HEK293 (cell line): ENCODE measurements around the gene RCOR2.

Experiments
- TCF7L2 ChIP-seq: IDR thresholded peaks from 2 replicates; pipeline ENCODE4 v1.6.1; 2011; ENCODE audit warnings: low read depth, mild to moderate bottlenecking, inconsistent platforms, low read length, moderate library complexity, borderline replicate concordance
- ZFHX2 ChIP-seq: fragments of 450-650 bp; formaldehyde crosslinking; conservative IDR thresholded peaks from 2 replicates; pipeline ENCODE4 v1.5.1; 2016; ENCODE audit warnings: missing biosample characterization, missing genetic modification characterization
- ZNF169 ChIP-seq: fragments of 450-650 bp; formaldehyde crosslinking; IDR thresholded peaks from 2 replicates; pipeline ENCODE4 v1.5.1; 2016; ENCODE audit warnings: missing biosample characterization, missing genetic modification characterization
- ZNF23 ChIP-seq: fragments of 450-650 bp; formaldehyde crosslinking; IDR thresholded peaks from 2 replicates; pipeline ENCODE4 v1.5.1; 2016; ENCODE audit warnings: missing biosample characterization, missing genetic modification characterization, borderline replicate concordance
- ZNF274 ChIP-seq, 2 experiments: fragments of 200-500 bp in 1 of 2; fragments of 450-650 bp in 1 of 2; sonication (Bioruptor generic) in 1 of 2; formaldehyde crosslinking in 1 of 2; IDR thresholded peaks; 2 replicates each; pipeline versions ENCODE4 v1.5.1 to v1.6.1; 2014 to 2016; ENCODE audit warnings: borderline replicate concordance in 1 of 2, inconsistent platforms in 1 of 2, low read length in 1 of 2, missing biosample characterization in 1 of 2, missing genetic modification characterization in 1 of 2
- ZNF394 ChIP-seq: fragments of 450-650 bp; formaldehyde crosslinking; IDR thresholded peaks from 2 replicates; pipeline ENCODE4 v1.5.1; 2016; ENCODE audit warnings: missing biosample characterization, missing genetic modification characterization, mild to moderate bottlenecking, moderate library complexity, borderline replicate concordance
- ZNF768 ChIP-seq: fragments of 450-650 bp; formaldehyde crosslinking; IDR thresholded peaks from 2 replicates; pipeline ENCODE4 v1.5.1; 2018; ENCODE audit warnings: missing biosample characterization, mild to moderate bottlenecking, missing genetic modification characterization
- TF ChIP-seq, protein P1 (sequence below): fragments of 450-650 bp; formaldehyde crosslinking; conservative IDR thresholded peaks from 2 replicates; pipeline ENCODE4 v1.5.1; 2016; ENCODE audit warnings: low read depth, missing biosample characterization, missing genetic modification characterization
- TF ChIP-seq, protein P2 (sequence below): fragments of 450-650 bp; IDR thresholded peaks from 2 replicates; pipeline ENCODE4 v1.5.1; 2018; ENCODE audit warnings: missing biosample characterization, missing genetic modification characterization
- TF ChIP-seq, protein P3 (sequence below): fragments of 450-650 bp; formaldehyde crosslinking; IDR thresholded peaks from 2 replicates; pipeline ENCODE4 v1.5.1; 2016; ENCODE audit warnings: missing biosample characterization, missing genetic modification characterization
- TF ChIP-seq, protein P4 (sequence below): fragments of 450-650 bp; formaldehyde crosslinking; IDR thresholded peaks from 2 replicates; pipeline ENCODE4 v1.5.1; 2016; ENCODE audit warnings: missing biosample characterization, missing genetic modification characterization
- TF ChIP-seq, protein P5 (sequence below): fragments of 450-650 bp; formaldehyde crosslinking; IDR thresholded peaks from 2 replicates; pipeline ENCODE4 v1.5.1; 2016; ENCODE audit warnings: missing biosample characterization, missing genetic modification characterization
- TF ChIP-seq, protein P6 (sequence below): fragments of 450-650 bp; formaldehyde crosslinking; IDR thresholded peaks from 2 replicates; pipeline ENCODE4 v1.5.1; 2016; ENCODE audit warnings: missing biosample characterization, missing genetic modification characterization
- TF ChIP-seq, protein P7 (sequence below): fragments of 450-650 bp; formaldehyde crosslinking; IDR thresholded peaks from 2 replicates; pipeline ENCODE4 v1.5.1; 2017; ENCODE audit warnings: missing biosample characterization, missing genetic modification characterization

DNA sequence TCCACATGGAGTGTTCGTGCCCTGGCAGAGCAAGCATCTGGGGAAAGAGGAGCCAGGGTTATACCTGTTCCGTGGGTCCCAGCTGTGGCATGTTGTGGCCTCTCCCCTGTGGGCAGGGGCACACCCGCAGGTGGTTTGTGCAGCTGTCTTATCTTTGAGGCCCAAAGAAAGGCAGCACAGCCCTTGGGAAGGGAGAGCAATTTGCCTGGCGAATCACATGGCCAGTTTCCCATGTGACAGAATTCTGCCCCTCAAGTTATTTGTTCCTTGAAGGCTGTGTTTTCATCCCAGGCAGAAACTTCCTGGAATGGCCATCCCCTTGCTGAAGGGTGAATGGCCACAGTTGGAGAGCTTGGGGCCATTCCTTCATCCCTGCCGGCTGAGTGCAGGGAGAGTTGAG is 41.0 kb upstream of the RCOR2 start:
- no peak for TF ChIP-seq ZFHX2
- TF ChIP-seq, protein P1, sequence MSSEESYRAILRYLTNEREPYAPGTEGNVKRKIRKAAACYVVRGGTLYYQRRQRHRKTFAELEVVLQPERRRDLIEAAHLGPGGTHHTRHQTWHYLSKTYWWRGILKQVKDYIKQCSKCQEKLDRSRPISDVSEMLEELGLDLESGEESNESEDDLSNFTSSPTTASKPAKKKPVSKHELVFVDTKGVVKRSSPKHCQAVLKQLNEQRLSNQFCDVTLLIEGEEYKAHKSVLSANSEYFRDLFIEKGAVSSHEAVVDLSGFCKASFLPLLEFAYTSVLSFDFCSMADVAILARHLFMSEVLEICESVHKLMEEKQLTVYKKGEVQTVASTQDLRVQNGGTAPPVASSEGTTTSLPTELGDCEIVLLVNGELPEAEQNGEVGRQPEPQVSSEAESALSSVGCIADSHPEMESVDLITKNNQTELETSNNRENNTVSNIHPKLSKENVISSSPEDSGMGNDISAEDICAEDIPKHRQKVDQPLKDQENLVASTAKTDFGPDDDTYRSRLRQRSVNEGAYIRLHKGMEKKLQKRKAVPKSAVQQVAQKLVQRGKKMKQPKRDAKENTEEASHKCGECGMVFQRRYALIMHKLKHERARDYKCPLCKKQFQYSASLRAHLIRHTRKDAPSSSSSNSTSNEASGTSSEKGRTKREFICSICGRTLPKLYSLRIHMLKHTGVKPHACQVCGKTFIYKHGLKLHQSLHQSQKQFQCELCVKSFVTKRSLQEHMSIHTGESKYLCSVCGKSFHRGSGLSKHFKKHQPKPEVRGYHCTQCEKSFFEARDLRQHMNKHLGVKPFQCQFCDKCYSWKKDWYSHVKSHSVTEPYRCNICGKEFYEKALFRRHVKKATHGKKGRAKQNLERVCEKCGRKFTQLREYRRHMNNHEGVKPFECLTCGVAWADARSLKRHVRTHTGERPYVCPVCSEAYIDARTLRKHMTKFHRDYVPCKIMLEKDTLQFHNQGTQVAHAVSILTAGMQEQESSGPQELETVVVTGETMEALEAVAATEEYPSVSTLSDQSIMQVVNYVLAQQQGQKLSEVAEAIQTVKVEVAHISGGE (tag by site-specific recombination): no peak
- TF ChIP-seq, protein P2, sequence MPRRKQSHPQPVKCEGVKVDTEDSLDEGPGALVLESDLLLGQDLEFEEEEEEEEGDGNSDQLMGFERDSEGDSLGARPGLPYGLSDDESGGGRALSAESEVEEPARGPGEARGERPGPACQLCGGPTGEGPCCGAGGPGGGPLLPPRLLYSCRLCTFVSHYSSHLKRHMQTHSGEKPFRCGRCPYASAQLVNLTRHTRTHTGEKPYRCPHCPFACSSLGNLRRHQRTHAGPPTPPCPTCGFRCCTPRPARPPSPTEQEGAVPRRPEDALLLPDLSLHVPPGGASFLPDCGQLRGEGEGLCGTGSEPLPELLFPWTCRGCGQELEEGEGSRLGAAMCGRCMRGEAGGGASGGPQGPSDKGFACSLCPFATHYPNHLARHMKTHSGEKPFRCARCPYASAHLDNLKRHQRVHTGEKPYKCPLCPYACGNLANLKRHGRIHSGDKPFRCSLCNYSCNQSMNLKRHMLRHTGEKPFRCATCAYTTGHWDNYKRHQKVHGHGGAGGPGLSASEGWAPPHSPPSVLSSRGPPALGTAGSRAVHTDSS (tag by site-specific recombination): no peak
- TF ChIP-seq, protein P3, sequence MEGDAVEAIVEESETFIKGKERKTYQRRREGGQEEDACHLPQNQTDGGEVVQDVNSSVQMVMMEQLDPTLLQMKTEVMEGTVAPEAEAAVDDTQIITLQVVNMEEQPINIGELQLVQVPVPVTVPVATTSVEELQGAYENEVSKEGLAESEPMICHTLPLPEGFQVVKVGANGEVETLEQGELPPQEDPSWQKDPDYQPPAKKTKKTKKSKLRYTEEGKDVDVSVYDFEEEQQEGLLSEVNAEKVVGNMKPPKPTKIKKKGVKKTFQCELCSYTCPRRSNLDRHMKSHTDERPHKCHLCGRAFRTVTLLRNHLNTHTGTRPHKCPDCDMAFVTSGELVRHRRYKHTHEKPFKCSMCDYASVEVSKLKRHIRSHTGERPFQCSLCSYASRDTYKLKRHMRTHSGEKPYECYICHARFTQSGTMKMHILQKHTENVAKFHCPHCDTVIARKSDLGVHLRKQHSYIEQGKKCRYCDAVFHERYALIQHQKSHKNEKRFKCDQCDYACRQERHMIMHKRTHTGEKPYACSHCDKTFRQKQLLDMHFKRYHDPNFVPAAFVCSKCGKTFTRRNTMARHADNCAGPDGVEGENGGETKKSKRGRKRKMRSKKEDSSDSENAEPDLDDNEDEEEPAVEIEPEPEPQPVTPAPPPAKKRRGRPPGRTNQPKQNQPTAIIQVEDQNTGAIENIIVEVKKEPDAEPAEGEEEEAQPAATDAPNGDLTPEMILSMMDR (tag by site-specific recombination): no peak
- TF ChIP-seq, protein P4, sequence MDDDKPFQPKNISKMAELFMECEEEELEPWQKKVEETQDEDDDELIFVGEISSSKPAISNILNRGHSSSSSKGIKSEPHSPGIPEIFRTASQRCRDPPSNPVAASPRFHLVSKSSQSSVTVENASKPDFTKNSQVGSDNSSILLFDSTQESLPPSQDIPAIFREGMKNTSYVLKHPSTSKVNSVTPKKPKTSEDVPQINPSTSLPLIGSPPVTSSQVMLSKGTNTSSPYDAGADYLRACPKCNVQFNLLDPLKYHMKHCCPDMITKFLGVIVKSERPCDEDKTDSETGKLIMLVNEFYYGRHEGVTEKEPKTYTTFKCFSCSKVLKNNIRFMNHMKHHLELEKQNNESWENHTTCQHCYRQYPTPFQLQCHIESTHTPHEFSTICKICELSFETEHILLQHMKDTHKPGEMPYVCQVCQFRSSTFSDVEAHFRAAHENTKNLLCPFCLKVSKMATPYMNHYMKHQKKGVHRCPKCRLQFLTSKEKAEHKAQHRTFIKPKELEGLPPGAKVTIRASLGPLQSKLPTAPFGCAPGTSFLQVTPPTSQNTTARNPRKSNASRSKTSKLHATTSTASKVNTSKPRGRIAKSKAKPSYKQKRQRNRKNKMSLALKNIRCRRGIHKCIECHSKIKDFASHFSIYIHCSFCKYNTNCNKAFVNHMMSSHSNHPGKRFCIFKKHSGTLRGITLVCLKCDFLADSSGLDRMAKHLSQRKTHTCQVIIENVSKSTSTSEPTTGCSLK (tag by site-specific recombination): no peak
- TF ChIP-seq ZNF23: no peak
- TF ChIP-seq, protein P5, sequence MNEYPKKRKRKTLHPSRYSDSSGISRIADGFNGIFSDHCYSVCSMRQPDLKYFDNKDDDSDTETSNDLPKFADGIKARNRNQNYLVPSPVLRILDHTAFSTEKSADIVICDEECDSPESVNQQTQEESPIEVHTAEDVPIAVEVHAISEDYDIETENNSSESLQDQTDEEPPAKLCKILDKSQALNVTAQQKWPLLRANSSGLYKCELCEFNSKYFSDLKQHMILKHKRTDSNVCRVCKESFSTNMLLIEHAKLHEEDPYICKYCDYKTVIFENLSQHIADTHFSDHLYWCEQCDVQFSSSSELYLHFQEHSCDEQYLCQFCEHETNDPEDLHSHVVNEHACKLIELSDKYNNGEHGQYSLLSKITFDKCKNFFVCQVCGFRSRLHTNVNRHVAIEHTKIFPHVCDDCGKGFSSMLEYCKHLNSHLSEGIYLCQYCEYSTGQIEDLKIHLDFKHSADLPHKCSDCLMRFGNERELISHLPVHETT: no peak
- TF ChIP-seq, protein P6, sequence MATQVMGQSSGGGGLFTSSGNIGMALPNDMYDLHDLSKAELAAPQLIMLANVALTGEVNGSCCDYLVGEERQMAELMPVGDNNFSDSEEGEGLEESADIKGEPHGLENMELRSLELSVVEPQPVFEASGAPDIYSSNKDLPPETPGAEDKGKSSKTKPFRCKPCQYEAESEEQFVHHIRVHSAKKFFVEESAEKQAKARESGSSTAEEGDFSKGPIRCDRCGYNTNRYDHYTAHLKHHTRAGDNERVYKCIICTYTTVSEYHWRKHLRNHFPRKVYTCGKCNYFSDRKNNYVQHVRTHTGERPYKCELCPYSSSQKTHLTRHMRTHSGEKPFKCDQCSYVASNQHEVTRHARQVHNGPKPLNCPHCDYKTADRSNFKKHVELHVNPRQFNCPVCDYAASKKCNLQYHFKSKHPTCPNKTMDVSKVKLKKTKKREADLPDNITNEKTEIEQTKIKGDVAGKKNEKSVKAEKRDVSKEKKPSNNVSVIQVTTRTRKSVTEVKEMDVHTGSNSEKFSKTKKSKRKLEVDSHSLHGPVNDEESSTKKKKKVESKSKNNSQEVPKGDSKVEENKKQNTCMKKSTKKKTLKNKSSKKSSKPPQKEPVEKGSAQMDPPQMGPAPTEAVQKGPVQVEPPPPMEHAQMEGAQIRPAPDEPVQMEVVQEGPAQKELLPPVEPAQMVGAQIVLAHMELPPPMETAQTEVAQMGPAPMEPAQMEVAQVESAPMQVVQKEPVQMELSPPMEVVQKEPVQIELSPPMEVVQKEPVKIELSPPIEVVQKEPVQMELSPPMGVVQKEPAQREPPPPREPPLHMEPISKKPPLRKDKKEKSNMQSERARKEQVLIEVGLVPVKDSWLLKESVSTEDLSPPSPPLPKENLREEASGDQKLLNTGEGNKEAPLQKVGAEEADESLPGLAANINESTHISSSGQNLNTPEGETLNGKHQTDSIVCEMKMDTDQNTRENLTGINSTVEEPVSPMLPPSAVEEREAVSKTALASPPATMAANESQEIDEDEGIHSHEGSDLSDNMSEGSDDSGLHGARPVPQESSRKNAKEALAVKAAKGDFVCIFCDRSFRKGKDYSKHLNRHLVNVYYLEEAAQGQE (tag by site-specific recombination): no peak
- no peak for TF ChIP-seq ZNF169 (tag by site-specific recombination)
- TF ChIP-seq, protein P7, sequence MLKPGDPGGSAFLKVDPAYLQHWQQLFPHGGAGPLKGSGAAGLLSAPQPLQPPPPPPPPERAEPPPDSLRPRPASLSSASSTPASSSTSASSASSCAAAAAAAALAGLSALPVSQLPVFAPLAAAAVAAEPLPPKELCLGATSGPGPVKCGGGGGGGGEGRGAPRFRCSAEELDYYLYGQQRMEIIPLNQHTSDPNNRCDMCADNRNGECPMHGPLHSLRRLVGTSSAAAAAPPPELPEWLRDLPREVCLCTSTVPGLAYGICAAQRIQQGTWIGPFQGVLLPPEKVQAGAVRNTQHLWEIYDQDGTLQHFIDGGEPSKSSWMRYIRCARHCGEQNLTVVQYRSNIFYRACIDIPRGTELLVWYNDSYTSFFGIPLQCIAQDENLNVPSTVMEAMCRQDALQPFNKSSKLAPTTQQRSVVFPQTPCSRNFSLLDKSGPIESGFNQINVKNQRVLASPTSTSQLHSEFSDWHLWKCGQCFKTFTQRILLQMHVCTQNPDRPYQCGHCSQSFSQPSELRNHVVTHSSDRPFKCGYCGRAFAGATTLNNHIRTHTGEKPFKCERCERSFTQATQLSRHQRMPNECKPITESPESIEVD (tag by site-specific recombination): no peak
- no peak for TF ChIP-seq TCF7L2
- TF ChIP-seq ZNF394 (tag by site-specific recombination): no peak
- TF ChIP-seq ZNF274 (IDR thresholded peaks at IDR 0.05; ENCODE audit: low read length): no peak
- no peak for TF ChIP-seq ZNF274 (tag by site-specific recombination; IDR thresholded peaks at IDR 0.05; ENCODE audit: borderline replicate concordance)
- no peak for TF ChIP-seq ZNF768 (tag by site-specific recombination)
